Fibroblast of the aortic adventitia (primary cell): Measurements from ENCODE around the gene PLOD1. TPM values are rescaled to one million over a fixed set of nuclear protein-coding genes. Genes with fewer than 3 reads are reported as not detected.

Source experiments
- DNase-seq: peaks from one replicate; pipeline ENCODE4 v3.0.0-alpha.2; 2010; ENCODE audit warnings: low read depth
- H3K4me3 ChIP-seq: 2 replicates; pipeline ENCODE4 v1.5.1; 2011; ENCODE audit warnings: low read depth, mild to moderate bottlenecking, control low read depth, low read length, moderate library complexity
- CTCF ChIP-seq: IDR thresholded peaks from 2 replicates; pipeline ENCODE4 v1.5.1; 2011; ENCODE audit warnings: mild to moderate bottlenecking, low read length, control low read depth, inconsistent platforms; ENCODE audit not compliant: insufficient read depth
- total RNA-seq: library from RNA; depleted of rRNA; stranded (reverse); fragments of >200 nt; gene quantifications from 2 replicates; pipeline ENCODE4 v1.2.3, GENCODE V29; 2012; ENCODE audit warnings: low replicate concordance

The PLOD1 gene
- total RNA-seq, 1 donor = 116 TPM

GRCh38 chr1:11914024-11914423 lies 20.5 kb upstream of the PLOD1 start:
- H3K4me3 ChIP-seq = no peak overlapping the region
- no peak for TF ChIP-seq CTCF
- no peak for DNase-seq

GRCh38 chr1:11918799-11919519 lies 15.6 kb upstream of the PLOD1 start:
- no peak overlapping the region for H3K4me3 ChIP-seq
- TF ChIP-seq CTCF = no peak
- peak; percentile 87 for DNase-seq

- H3K4me3 ChIP-seq = no peak overlapping the region
- DNase-seq = no peak
- TF ChIP-seq CTCF = no peak
Observed at GRCh38 chr1:11919621-11920020, 14.9 kb upstream of the PLOD1 start.

GRCh38 chr1:11920239-11920903 lies 14.1 kb upstream of the PLOD1 start:
- no peak for TF ChIP-seq CTCF
- no peak for DNase-seq

GRCh38 chr1:11921022-11921421 lies 13.5 kb upstream of the PLOD1 start:
- H3K4me3 ChIP-seq = no peak overlapping the region
- no peak for DNase-seq
- TF ChIP-seq CTCF = no peak

More at GRCh38 chr1:11920239-11920903, 14.1 kb upstream of the PLOD1 start:
- H3K4me3 ChIP-seq = no peak overlapping the region

GRCh38 chr1:11923069-11923826 lies 11.3 kb upstream of the PLOD1 start:
- no peak for DNase-seq
- TF ChIP-seq CTCF = no peak
- H3K4me3 ChIP-seq = peak overlapping the region; percentile 10
